Smooth muscle cell (in vitro differentiated cells): ENCODE results near the gene FBXL7. TPM values are rescaled to one million over a fixed set of nuclear protein-coding genes. Genes with fewer than 3 reads are reported as not detected.

Source experiments
- DNase-seq: peaks from one replicate; lab custom pipeline; 2025; ENCODE audit not compliant: unreplicated experiment; lab: John Stamatoyannopoulos, UW
- H2AFZ ChIP-seq: fragments of 200-600 bp; sonication (generic); 2 replicates; pipeline ENCODE4 v1.6.0; 2016; ENCODE audit warnings: antibody characterized with exemption, low read depth, mild to moderate bottlenecking
- H3F3A ChIP-seq: fragments of 200-600 bp; sonication (generic); 2 replicates; pipeline ENCODE4 v1.6.0; 2017; ENCODE audit warnings: antibody characterized with exemption, low read depth
- H3K27ac ChIP-seq: fragments of 200-600 bp; sonication (generic); 2 replicates; pipeline ENCODE4 v1.5.1; 2016; ENCODE audit warnings: low read depth, mild to moderate bottlenecking
- H3K27me3 ChIP-seq: fragments of 200-600 bp; sonication (generic); 2 replicates; pipeline ENCODE4 v1.6.1; 2016; ENCODE audit warnings: low read depth, mild to moderate bottlenecking
- H3K36me3 ChIP-seq: fragments of 200-600 bp; sonication (generic); 2 replicates; pipeline ENCODE4 v1.5.1; 2016; ENCODE audit warnings: low read depth
- H3K4me1 ChIP-seq: fragments of 200-600 bp; sonication (generic); 2 replicates; pipeline ENCODE4 v1.5.1; 2016; ENCODE audit warnings: low read depth
- H3K4me2 ChIP-seq: fragments of 200-600 bp; sonication (generic); 2 replicates; pipeline ENCODE4 v1.6.0; 2016; ENCODE audit warnings: mild to moderate bottlenecking
- H3K4me3 ChIP-seq: fragments of 200-600 bp; sonication (generic); 2 replicates; pipeline ENCODE4 v1.5.1; 2016; ENCODE audit warnings: mild to moderate bottlenecking
- H3K79me2 ChIP-seq: fragments of 200-600 bp; sonication (generic); 2 replicates; pipeline ENCODE4 v1.6.0; 2016; ENCODE audit warnings: low read depth, mild to moderate bottlenecking
- H3K9ac ChIP-seq: fragments of 200-600 bp; sonication (generic); 2 replicates; pipeline ENCODE4 v1.6.0; 2016; ENCODE audit warnings: low read depth
- H3K9me3 ChIP-seq: fragments of 200-600 bp; sonication (generic); replicated peaks from 2 replicates; pipeline ENCODE4 v1.5.1; 2016; ENCODE audit warnings: low read depth
- H4K20me1 ChIP-seq: fragments of 200-600 bp; sonication (generic); 2 replicates; pipeline ENCODE4 v1.6.0; 2016; ENCODE audit warnings: low read depth
- CTCF ChIP-seq: fragments of 200-600 bp; sonication (generic); IDR thresholded peaks from 2 replicates; pipeline ENCODE4 v1.5.1; 2017; ENCODE audit warnings: borderline replicate concordance, mild to moderate bottlenecking, antibody characterized with exemption; ENCODE audit not compliant: insufficient read depth, poor library complexity, severe bottlenecking
- WGBS: methylation state at CpG from one replicate; pipeline ENCODE4 v1.1.7; 2016; ENCODE audit warnings: low lambda C conversion rate; 5-methylcytosine and 5-hydroxymethylcytosine counted together
- polyA plus RNA-seq: library from polyadenylated mRNA; unstranded; fragments of >200 nt; fragmentation: Nextera tagmentation; extraction: Ambion mirVana; gene quantifications from 2 replicates; pipeline ENCODE4 v1.2.1, GENCODE V29; 2016
- total RNA-seq: library from RNA; depleted of rRNA; stranded (reverse); fragments of >200 nt; gene quantifications from 2 replicates; pipeline ENCODE4 v1.2.3, GENCODE V29; 2014

FBXL7 gene
- total and polyA plus RNA-seq, 2 experiments from 2014 or later, result 20.2 to 21.0 TPM

- Histone ChIP-seq H3K79me2 (peaks cover 20% of the 10 kb centered on the region), H2AFZ (no peak overlapping the region), H3K36me3 (no peaks in the 10 kb centered on the region), H3K27ac (no peak overlapping the region), H3F3A (no peaks in the 10 kb centered on the region), H3K4me3 (no peak overlapping the region), H3K4me2 (no peak overlapping the region), H3K9ac (no peak overlapping the region), H4K20me1 (peaks cover 47% of the 10 kb centered on the region), H3K9me3 (no peaks in the 10 kb centered on the region), H3K4me1 (peaks cover 19% of the 10 kb centered on the region), H3K27me3 (no peaks in the 10 kb centered on the region)
- 92% methylated on average over 2 of the region's 2 CpGs for WGBS
- no peak for DNase-seq
- TF ChIP-seq CTCF, result no peak
Measured at GRCh38 chr5:15707631-15708030, 207.7 kb downstream of the FBXL7 start.

GRCh38 chr5:15711892-15712291 lies 211.9 kb downstream of the FBXL7 start:
- no peak overlapping the region for H3K9ac ChIP-seq
- no peak for DNase-seq
- H3K4me1 ChIP-seq, result peaks cover 4% of the 10 kb centered on the region
- no peak overlapping the region for H3K27ac ChIP-seq
- peaks cover 42% of the 10 kb centered on the region for H4K20me1 ChIP-seq
- no peaks in the 10 kb centered on the region for H3K36me3 ChIP-seq
- no peak overlapping the region for H2AFZ ChIP-seq
- no peaks in the 10 kb centered on the region for H3K27me3 ChIP-seq
- no peak overlapping the region for H3K4me2 ChIP-seq
- H3F3A ChIP-seq, result no peaks in the 10 kb centered on the region
- no peak overlapping the region for H3K4me3 ChIP-seq
- TF ChIP-seq CTCF, result no peak
- 85% methylated on average over 2 of the region's 2 CpGs for WGBS
- peaks cover 3% of the 10 kb centered on the region for H3K79me2 ChIP-seq
- H3K9me3 ChIP-seq, result no peaks in the 10 kb centered on the region

GRCh38 chr5:15715535-15715934 lies 215.6 kb downstream of the FBXL7 start:
- no peaks in the 10 kb centered on the region for H3K36me3 ChIP-seq
- H3K9ac ChIP-seq, result no peak overlapping the region
- peaks cover 3% of the 10 kb centered on the region for H3K79me2 ChIP-seq
- H4K20me1 ChIP-seq, result peaks cover 51% of the 10 kb centered on the region
- H3F3A ChIP-seq, result no peaks in the 10 kb centered on the region
- H3K9me3 ChIP-seq, result no peaks in the 10 kb centered on the region
- DNase-seq, result no peak
- H3K4me3 ChIP-seq, result no peak overlapping the region
- TF ChIP-seq CTCF, result no peak
- H3K4me2 ChIP-seq, result no peak overlapping the region
- H3K27me3 ChIP-seq, result no peaks in the 10 kb centered on the region
- no peak overlapping the region for H3K27ac ChIP-seq
- WGBS, result 97% methylated on average over 2 of the region's 2 CpGs
- H2AFZ ChIP-seq, result no peak overlapping the region
- peaks cover 18% of the 10 kb centered on the region for H3K4me1 ChIP-seq

- 86% methylated on average over 5 of the region's 5 CpGs for WGBS
- Histone ChIP-seq H4K20me1 (peaks cover 50% of the 10 kb centered on the region), H3K9ac (no peak overlapping the region), H3K9me3 (no peaks in the 10 kb centered on the region), H2AFZ (no peak overlapping the region), H3K27me3 (no peaks in the 10 kb centered on the region), H3F3A (no peaks in the 10 kb centered on the region), H3K27ac (no peak overlapping the region), H3K4me1 (peaks cover 18% of the 10 kb centered on the region), H3K4me3 (no peak overlapping the region), H3K79me2 (peaks cover 3% of the 10 kb centered on the region), H3K4me2 (peak overlapping the region; percentile 43), H3K36me3 (no peaks in the 10 kb centered on the region)
- no peak for DNase-seq
- no peak for TF ChIP-seq CTCF
Measured at GRCh38 chr5:15715967-15716366, 216.0 kb downstream of the FBXL7 start.
